DOHH2 (cell line): ENCODE data around the gene ITPKC.

Source experiments
- H3F3A ChIP-seq: fragments of 200-600 bp; sonication (generic), shearing (Covaris generic); 2 replicates; pipeline ENCODE4 v1.6.0; 2016; ENCODE audit warnings: antibody characterized with exemption, mild to moderate bottlenecking; ENCODE audit not compliant: control insufficient read depth, insufficient read depth
- H3K27ac ChIP-seq: fragments of 200-600 bp; sonication (generic); 2 replicates; pipeline ENCODE4 v1.5.1; 2014; ENCODE audit warnings: low read depth, mild to moderate bottlenecking, low read length, moderate library complexity
- H3K27me3 ChIP-seq: fragments of 200-600 bp; sonication (generic); 2 replicates; pipeline ENCODE4 v1.6.1; 2014; ENCODE audit warnings: mild to moderate bottlenecking, low read length, mixed read lengths; ENCODE audit not compliant: control insufficient read depth
- H3K36me3 ChIP-seq: fragments of 200-600 bp; sonication (generic); 2 replicates; pipeline ENCODE4 v1.6.1; 2014; ENCODE audit warnings: mild to moderate bottlenecking, low read length, moderate library complexity, mixed read lengths; ENCODE audit not compliant: control insufficient read depth
- H3K4me1 ChIP-seq: fragments of 200-600 bp; sonication (generic); 2 replicates; pipeline ENCODE4 v1.6.1; 2014; ENCODE audit warnings: mild to moderate bottlenecking, low read length, mixed read lengths; ENCODE audit not compliant: control insufficient read depth
- H3K4me2 ChIP-seq: fragments of 200-600 bp; sonication (generic); 2 replicates; pipeline ENCODE4 v1.6.0; 2014; ENCODE audit warnings: mild to moderate bottlenecking, low read length, moderate library complexity
- H3K4me3 ChIP-seq: fragments of 200-600 bp; sonication (generic); 2 replicates; pipeline ENCODE4 v1.5.1; 2014; ENCODE audit warnings: mild to moderate bottlenecking, low read length, mixed read lengths
- H3K79me2 ChIP-seq: fragments of 200-600 bp; sonication (generic); 2 replicates; pipeline ENCODE4 v1.6.1; 2014; ENCODE audit warnings: mild to moderate bottlenecking, low read length, mixed read lengths; ENCODE audit not compliant: control insufficient read depth
- H3K9me2 ChIP-seq: fragments of 200-600 bp; sonication (generic); replicated peaks from 2 replicates; pipeline ENCODE4 v1.6.1; 2014; ENCODE audit warnings: mild to moderate bottlenecking, low read length, mixed read lengths; ENCODE audit not compliant: control insufficient read depth
- H3K9me3 ChIP-seq: fragments of 200-600 bp; sonication (generic); 2 replicates; pipeline ENCODE4 v1.6.1; 2014; ENCODE audit warnings: antibody characterized with exemption, low read length, mixed read lengths; ENCODE audit not compliant: control insufficient read depth, insufficient read depth
- H4K20me1 ChIP-seq: fragments of 200-600 bp; sonication (generic); 2 replicates; pipeline ENCODE4 v1.6.0; 2014; ENCODE audit warnings: low read depth, mild to moderate bottlenecking, antibody characterized with exemption, low read length, moderate library complexity; ENCODE audit not compliant: control insufficient read depth, insufficient read depth
- EZH2phosphoT487 ChIP-seq: fragments of 200-600 bp; sonication (generic); IDR thresholded peaks from 2 replicates; pipeline ENCODE4 v1.6.1; 2017; ENCODE audit warnings: borderline replicate concordance, mild to moderate bottlenecking, antibody characterized with exemption, low read length, moderate library complexity, mixed read lengths
- TF ChIP-seq, protein P1 (sequence below): fragments of 200-600 bp; sonication (generic); IDR thresholded peaks from one replicate; pipeline ENCODE4 v1.5.1; 2014; ENCODE audit warnings: antibody characterized with exemption, mild to moderate bottlenecking, low read depth, low read length; ENCODE audit not compliant: poor library complexity, severe bottlenecking

Gene ITPKC

GRCh38 chr19:40702337-40703012 is 14.4 kb upstream of the ITPKC start:
- Histone ChIP-seq H3K36me3 (peaks cover 19% of the 10 kb centered on the region), H3K9me3 (no peaks in the 10 kb centered on the region), H3K27me3 (no peaks in the 10 kb centered on the region), H3K79me2 (no peaks in the 10 kb centered on the region), H3F3A (no peaks in the 10 kb centered on the region), H3K9me2 (no peaks in the 10 kb centered on the region), H3K4me3 (no peak overlapping the region), H3K27ac (no peak overlapping the region), H3K4me2 (no peak overlapping the region), H4K20me1 (no peaks in the 10 kb centered on the region), H3K4me1 (no peaks in the 10 kb centered on the region)
- TF ChIP-seq, protein P1, sequence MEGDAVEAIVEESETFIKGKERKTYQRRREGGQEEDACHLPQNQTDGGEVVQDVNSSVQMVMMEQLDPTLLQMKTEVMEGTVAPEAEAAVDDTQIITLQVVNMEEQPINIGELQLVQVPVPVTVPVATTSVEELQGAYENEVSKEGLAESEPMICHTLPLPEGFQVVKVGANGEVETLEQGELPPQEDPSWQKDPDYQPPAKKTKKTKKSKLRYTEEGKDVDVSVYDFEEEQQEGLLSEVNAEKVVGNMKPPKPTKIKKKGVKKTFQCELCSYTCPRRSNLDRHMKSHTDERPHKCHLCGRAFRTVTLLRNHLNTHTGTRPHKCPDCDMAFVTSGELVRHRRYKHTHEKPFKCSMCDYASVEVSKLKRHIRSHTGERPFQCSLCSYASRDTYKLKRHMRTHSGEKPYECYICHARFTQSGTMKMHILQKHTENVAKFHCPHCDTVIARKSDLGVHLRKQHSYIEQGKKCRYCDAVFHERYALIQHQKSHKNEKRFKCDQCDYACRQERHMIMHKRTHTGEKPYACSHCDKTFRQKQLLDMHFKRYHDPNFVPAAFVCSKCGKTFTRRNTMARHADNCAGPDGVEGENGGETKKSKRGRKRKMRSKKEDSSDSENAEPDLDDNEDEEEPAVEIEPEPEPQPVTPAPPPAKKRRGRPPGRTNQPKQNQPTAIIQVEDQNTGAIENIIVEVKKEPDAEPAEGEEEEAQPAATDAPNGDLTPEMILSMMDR = peak; percentile 44
- no peak for TF ChIP-seq EZH2phosphoT487

- Histone ChIP-seq H3K4me2 (no peak overlapping the region), H3K9me2 (no peaks in the 10 kb centered on the region), H4K20me1 (no peaks in the 10 kb centered on the region), H3K9me3 (no peaks in the 10 kb centered on the region), H3K4me3 (no peak overlapping the region), H3K27ac (no peak overlapping the region), H3F3A (no peaks in the 10 kb centered on the region; the same call in 1 of the 2 replicates), H3K4me1 (no peaks in the 10 kb centered on the region), H3K36me3 (peaks cover 22% of the 10 kb centered on the region), H3K27me3 (no peaks in the 10 kb centered on the region), H3K79me2 (no peaks in the 10 kb centered on the region)
- TF ChIP-seq, protein P1 = no peak
- TF ChIP-seq EZH2phosphoT487 = no peak
Measured at GRCh38 chr19:40703029-40703755, 13.7 kb upstream of the ITPKC start.

- Histone ChIP-seq H3F3A (no peaks in the 10 kb centered on the region; the same call in 1 of the 2 replicates), H3K4me1 (no peaks in the 10 kb centered on the region), H3K36me3 (peaks cover 26% of the 10 kb centered on the region), H3K9me2 (no peaks in the 10 kb centered on the region), H4K20me1 (no peaks in the 10 kb centered on the region), H3K4me2 (no peak overlapping the region), H3K79me2 (no peaks in the 10 kb centered on the region), H3K27ac (no peak overlapping the region), H3K27me3 (no peaks in the 10 kb centered on the region), H3K4me3 (no peak overlapping the region), H3K9me3 (no peaks in the 10 kb centered on the region)
- TF ChIP-seq, protein P1 = no peak
- no peak for TF ChIP-seq EZH2phosphoT487
Measured at GRCh38 chr19:40704491-40705361, 12.2 kb upstream of the ITPKC start.
